Parathyroid adenoma (tissue), 2 donors: ENCODE measurements around the gene FCMR.

Experiments
- H2AFZ ChIP-seq: fragments of 300-600 bp; sonication (generic); one replicate; pipeline ENCODE4 v1.7.0; 2017; ENCODE audit warnings: antibody characterized with exemption, mild to moderate bottlenecking
- H3K27ac ChIP-seq: fragments of 300-600 bp; sonication (generic); one replicate; pipeline ENCODE4 v1.7.0; 2017
- H3K27me3 ChIP-seq: fragments of 300-600 bp; sonication (generic); one replicate; pipeline ENCODE4 v1.7.0; 2017; ENCODE audit warnings: low read length; ENCODE audit not compliant: control insufficient read depth, insufficient read depth
- H3K36me3 ChIP-seq: fragments of 300-600 bp; sonication (generic); one replicate; pipeline ENCODE4 v1.7.0; 2017; ENCODE audit warnings: low read length; ENCODE audit not compliant: control insufficient read depth, insufficient read depth
- H3K4me1 ChIP-seq: fragments of 300-600 bp; sonication (generic); one replicate; pipeline ENCODE4 v1.7.0; 2017; ENCODE audit warnings: control low read depth
- H3K4me2 ChIP-seq: fragments of 300-600 bp; sonication (generic); one replicate; pipeline ENCODE4 v1.7.0; 2017; ENCODE audit warnings: low read length
- H3K4me3 ChIP-seq: fragments of 300-600 bp; sonication (generic); one replicate; pipeline ENCODE4 v1.7.0; 2017; ENCODE audit warnings: low read depth, low read length
- H3K79me2 ChIP-seq: fragments of 300-600 bp; sonication (generic); one replicate; pipeline ENCODE4 v1.7.0; 2017; ENCODE audit warnings: control low read depth
- H3K9ac ChIP-seq: fragments of 300-600 bp; sonication (generic); one replicate; pipeline ENCODE4 v1.7.0; 2017; ENCODE audit warnings: mild to moderate bottlenecking
- H3K9me3 ChIP-seq: fragments of 300-600 bp; sonication (generic); one replicate; pipeline ENCODE4 v1.7.0; 2017; ENCODE audit warnings: low read length; ENCODE audit not compliant: control insufficient read depth
- TF ChIP-seq, protein P1 (sequence below): fragments of 300-600 bp; sonication (generic); IDR thresholded peaks from one replicate; pipeline ENCODE4 v1.7.0; 2017; ENCODE audit warnings: antibody characterized with exemption, mild to moderate bottlenecking
- donor health status: primary hyperparathyroidism.

The FCMR gene

DNA sequence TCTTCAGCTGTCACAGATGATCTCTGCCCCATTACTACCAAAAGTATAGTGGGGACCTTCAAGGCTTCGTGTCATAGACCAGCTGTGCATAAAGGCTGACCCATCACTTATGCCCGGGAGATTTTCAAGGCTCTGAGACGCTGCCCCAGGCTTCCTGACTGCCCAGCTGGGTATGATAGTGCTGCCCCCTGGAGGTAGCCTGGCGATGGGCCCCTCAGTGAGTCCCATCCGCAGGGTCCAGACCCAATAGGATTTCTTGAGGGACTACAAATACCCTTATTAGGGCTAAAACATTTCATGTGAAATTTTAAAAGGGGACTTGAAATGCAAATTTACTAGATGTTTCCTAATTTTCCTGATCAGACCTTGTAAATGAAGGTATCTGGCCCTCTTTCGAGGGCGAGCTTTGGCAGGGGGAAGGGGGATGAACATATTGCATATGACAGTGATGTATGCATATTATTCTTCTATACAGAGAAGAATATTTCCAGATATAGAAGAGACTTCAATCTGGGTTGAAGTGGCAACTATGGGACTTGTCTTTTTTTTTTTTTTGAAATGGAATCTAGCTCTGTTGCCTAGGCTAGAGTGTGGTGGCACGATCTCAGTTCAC is 11.7 kb upstream of the FCMR start:
- H2AFZ ChIP-seq: no peak overlapping the region
- H3K36me3 ChIP-seq: no peaks in the 10 kb centered on the region
- H3K4me3 ChIP-seq: no peak overlapping the region
- no peaks in the 10 kb centered on the region for H3K79me2 ChIP-seq
- no peak overlapping the region for H3K27ac ChIP-seq
- H3K4me1 ChIP-seq: no peaks in the 10 kb centered on the region
- TF ChIP-seq, protein P1, sequence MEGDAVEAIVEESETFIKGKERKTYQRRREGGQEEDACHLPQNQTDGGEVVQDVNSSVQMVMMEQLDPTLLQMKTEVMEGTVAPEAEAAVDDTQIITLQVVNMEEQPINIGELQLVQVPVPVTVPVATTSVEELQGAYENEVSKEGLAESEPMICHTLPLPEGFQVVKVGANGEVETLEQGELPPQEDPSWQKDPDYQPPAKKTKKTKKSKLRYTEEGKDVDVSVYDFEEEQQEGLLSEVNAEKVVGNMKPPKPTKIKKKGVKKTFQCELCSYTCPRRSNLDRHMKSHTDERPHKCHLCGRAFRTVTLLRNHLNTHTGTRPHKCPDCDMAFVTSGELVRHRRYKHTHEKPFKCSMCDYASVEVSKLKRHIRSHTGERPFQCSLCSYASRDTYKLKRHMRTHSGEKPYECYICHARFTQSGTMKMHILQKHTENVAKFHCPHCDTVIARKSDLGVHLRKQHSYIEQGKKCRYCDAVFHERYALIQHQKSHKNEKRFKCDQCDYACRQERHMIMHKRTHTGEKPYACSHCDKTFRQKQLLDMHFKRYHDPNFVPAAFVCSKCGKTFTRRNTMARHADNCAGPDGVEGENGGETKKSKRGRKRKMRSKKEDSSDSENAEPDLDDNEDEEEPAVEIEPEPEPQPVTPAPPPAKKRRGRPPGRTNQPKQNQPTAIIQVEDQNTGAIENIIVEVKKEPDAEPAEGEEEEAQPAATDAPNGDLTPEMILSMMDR: no peak
- H3K4me2 ChIP-seq: no peak overlapping the region
- H3K9me3 ChIP-seq: no peaks in the 10 kb centered on the region
- H3K9ac ChIP-seq: no peak overlapping the region
- no peaks in the 10 kb centered on the region for H3K27me3 ChIP-seq

GRCh38 chr1:206932177-206932576 is 10.4 kb upstream of the FCMR start:
- TF ChIP-seq, protein P1: no peak
- H3K4me3 ChIP-seq: no peak overlapping the region
- H3K27ac ChIP-seq: no peak overlapping the region
- no peak overlapping the region for H3K4me2 ChIP-seq
- H2AFZ ChIP-seq: no peak overlapping the region
- no peaks in the 10 kb centered on the region for H3K4me1 ChIP-seq
- no peaks in the 10 kb centered on the region for H3K36me3 ChIP-seq
- H3K27me3 ChIP-seq: no peaks in the 10 kb centered on the region
- no peak overlapping the region for H3K9ac ChIP-seq
- no peaks in the 10 kb centered on the region for H3K9me3 ChIP-seq
- no peaks in the 10 kb centered on the region for H3K79me2 ChIP-seq

GRCh38 chr1:206931709-206932108 is 10.0 kb upstream of the FCMR start:
- Histone ChIP-seq H3K36me3 (no peaks in the 10 kb centered on the region), H3K4me1 (no peaks in the 10 kb centered on the region), H3K27me3 (no peaks in the 10 kb centered on the region), H3K79me2 (no peaks in the 10 kb centered on the region), H3K4me3 (no peak overlapping the region), H3K9ac (no peak overlapping the region), H2AFZ (no peak overlapping the region), H3K27ac (no peak overlapping the region), H3K9me3 (no peaks in the 10 kb centered on the region), H3K4me2 (no peak overlapping the region)
- TF ChIP-seq, protein P1: no peak

- TF ChIP-seq, protein P1: no peak
- Histone ChIP-seq H3K4me3 (no peak overlapping the region), H3K9me3 (no peaks in the 10 kb centered on the region), H2AFZ (no peak overlapping the region), H3K4me2 (no peak overlapping the region), H3K27me3 (no peaks in the 10 kb centered on the region), H3K9ac (no peak overlapping the region), H3K36me3 (no peaks in the 10 kb centered on the region), H3K79me2 (no peaks in the 10 kb centered on the region), H3K4me1 (no peaks in the 10 kb centered on the region), H3K27ac (no peak overlapping the region)
These were observed 8.6 kb upstream of the FCMR start for GRCh38 chr1:206930210-206930798.

DNA sequence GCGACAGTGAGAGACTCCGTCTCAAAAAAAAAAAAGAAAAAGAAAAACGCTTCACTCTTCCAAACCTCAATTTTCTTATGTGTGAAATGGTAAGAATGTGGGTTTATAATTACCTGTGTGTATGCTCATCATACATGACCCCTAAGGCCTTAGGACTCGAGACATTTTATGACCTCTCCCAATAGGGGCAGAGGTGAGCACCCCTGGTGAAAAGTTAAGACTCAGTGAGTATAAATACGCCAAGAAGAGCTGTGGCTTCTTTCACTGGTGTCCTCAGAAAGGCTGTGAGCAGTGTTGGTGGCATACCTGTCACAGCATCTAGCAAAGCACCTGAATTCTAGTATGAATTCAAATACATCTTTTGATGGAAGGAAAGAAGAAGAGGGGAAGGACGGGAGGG is 7.8 kb upstream of the FCMR start:
- Histone ChIP-seq H3K36me3 (no peaks in the 10 kb centered on the region), H3K9ac (no peak overlapping the region), H3K27ac (no peak overlapping the region), H3K79me2 (no peaks in the 10 kb centered on the region), H3K27me3 (no peaks in the 10 kb centered on the region), H3K4me1 (no peaks in the 10 kb centered on the region), H2AFZ (no peak overlapping the region), H3K4me2 (no peak overlapping the region), H3K9me3 (no peaks in the 10 kb centered on the region), H3K4me3 (no peak overlapping the region)
- TF ChIP-seq, protein P1: no peak
